Measurements from ENCODE around the gene TAX1BP1.
"Not testable (repeated sequence)": the region's sequence is repeated elsewhere in the genome, so short reads cannot be mapped to it uniquely, and the experiment has no call there.

TAX1BP1 gene

DNA sequence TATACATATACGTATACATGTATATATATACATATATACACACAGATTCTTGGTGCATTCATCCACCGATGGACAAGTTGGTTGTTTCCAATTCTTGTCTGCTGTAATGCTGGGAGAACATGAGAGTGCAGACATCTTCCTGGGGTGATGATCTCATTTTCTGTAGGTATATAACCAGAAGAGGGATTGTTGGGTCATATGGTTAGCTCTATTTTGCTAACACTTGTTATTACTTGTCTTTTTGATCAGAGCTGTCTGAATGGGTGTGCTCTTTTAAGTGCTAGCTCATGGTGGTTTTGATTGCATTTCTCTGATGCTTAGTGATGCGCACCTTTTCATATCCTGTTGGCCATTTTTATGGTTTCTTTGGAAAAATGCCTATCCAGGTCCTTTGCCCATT lies 106.4 kb downstream of the TAX1BP1 start:
- FAIRE-seq = no peak

DNA sequence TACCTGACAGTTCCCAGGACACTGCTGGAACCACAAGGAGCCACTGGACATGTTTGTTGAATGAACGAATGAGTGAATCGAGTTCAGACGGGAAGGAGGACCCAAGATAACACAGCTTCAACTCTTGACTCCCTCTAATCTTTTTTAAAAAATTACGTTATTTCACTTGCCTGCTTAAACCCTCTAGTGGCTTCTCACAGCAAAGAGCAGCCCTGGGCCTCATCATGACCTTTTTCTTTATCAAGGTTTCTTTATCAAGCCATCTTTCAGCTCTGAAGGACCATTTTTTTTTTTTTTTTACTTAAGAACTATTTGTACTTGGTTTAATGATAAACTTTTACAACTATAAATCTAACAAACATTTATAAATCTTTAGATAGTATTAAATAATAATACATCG lies 110.6 kb downstream of the TAX1BP1 start:
- FAIRE-seq = no peak

DNA sequence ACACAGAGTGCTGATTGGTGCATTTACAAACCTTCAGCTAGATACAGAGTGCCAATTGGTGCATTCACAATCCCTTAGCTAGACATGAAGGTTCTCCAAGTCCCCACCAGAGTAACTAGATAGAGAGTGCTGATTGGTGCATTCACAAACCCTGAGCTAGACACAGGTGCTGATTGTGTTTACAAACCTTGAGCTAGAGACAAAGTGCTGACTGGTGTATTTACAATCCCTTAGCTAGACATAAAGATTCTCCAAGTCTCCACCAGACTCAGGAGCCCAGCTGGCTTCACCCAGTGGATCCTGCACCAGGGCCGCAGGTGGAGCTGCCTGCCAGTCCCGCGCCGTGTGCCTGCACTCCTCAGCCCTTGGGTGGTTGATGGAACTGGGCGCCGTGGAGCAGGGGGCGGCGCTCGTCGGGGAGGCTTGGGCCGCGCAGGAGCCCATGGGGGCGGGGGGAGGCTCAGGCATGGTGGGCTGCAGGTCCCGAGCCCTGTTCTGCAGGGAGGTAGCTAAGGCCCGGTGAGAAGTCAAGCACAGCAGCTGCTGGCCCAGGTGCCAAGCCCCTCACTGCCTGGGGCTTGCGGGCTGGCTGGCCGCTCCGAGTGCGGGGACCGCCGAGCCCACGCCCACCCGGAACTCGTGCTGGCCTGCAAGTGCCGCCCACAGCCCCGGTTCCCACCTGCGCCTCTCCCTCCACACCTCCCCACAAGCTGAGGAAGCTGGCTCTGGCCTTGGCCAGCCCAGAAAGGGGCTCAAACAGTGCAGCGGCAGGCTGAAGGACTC lies 116.9 kb downstream of the TAX1BP1 start:
- FAIRE-seq = not testable (repeated sequence)

DNA sequence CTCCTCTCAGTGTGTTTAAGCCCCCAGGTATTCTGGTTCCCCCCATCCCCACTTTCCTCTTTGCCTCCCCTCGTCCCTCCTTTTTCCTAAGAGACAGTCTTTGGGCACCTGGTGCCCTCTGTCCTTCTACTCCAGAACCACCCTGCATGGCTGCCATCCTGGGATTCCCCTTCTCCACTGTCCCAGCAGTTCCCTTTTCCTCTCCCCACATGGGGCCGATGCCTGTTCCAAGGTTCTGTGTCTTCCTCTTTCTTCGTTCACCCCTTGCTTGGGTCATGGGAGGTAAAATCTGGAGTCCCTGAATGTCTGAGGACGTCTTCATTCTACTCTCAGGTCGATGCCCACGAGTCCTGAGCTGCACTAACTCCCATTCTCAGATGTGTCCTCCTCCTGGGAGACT lies 120.8 kb downstream of the TAX1BP1 start:
- no peak for FAIRE-seq

DNA sequence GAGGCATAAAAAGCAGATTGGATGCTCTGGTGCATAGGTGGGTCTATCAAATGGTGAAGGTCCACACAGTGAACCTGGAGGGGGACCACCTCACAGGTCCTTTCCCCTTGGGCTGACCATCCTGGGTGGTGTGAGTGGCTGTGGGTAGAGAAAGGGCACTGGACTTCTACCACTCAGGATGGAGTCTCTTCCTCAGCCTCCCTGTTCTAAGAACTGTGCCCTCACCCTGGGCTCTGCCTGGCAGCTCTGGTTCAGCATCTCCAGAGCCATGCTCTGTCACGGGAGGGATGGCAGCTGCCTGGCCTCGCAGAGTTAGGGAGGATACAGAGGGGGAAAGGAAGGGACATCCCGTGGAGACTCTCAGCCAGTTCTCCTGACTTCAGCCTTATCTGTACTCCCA lies 121.8 kb downstream of the TAX1BP1 start:
- no peak for FAIRE-seq

DNA sequence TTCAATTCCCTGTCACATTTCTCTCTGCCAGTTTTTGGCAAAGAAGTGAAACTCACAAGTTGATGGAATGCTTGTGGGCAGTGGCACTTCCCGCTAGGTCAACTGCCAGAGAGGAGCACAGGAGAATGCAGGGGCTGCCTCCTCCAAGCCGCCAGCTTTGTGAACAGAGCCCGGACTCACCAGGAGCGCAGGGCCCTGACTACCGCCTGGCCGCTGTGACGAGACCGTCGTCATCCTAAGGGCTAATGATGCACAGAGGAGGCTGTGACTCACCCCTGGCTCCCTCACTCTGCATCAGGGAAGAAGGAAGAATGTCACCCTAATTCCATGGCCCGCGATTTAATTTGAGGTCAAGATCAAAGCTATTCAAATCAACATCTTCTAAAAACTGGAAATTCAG lies 123.9 kb downstream of the TAX1BP1 start:
- FAIRE-seq = no peak

DNA sequence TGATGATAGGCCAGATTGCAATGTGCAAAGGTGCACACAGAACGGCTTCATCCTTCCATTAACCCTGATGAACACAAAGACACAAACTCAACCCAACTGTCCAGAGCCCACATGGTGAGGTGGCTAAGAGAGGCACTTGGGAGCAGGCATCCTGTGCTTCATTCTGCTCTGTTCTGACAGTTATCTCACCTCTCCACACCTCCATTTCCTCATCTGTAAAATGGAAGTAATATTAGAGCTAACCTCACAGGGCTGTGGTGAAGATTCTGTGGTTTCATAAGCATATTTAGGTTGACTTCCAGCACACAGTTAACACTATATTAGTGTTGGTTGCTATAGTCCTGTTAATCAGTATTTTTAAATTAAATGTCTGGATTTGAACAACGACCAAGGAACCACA lies 126.3 kb downstream of the TAX1BP1 start:
- FAIRE-seq = no peak

DNA sequence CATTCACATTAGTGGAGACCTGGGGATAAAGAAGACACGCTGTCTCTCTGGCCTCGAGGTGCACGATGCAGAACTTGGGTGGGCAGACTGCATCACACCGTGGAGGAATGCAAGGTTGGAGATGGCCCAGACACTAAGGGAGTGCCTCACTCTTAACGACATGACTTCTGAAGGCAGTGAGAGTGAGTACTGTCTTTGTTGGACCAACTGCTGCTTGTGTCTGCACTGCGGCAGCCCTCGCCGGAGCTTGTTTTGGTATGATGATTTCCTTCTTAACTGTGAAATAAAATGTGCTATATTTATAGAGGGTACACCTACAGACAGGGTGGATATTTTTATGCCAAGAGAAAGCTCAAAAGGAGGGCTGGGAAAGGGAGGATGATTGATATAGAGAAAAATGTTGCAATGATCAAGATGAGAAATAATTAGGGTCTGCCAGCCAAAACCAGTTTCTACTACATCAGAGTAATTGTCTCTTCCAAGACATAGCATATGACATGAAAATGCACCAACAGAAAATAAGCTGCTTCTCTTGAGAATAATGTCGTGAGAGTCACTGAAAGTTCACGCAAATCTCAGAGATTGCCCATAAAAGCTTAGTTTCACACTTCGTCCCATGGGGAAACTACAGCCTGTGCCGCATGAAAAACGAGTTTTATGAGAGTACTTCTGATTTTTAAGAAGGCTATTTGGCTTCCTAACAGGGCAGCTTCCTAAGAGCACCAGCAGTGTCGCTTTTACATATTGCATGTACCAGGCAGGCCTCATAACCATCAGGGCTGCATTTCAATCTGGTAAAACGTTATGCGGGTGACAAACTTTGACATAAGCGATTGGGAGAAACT lies 127.1 kb downstream of the TAX1BP1 start:
- FAIRE-seq = no peak

DNA sequence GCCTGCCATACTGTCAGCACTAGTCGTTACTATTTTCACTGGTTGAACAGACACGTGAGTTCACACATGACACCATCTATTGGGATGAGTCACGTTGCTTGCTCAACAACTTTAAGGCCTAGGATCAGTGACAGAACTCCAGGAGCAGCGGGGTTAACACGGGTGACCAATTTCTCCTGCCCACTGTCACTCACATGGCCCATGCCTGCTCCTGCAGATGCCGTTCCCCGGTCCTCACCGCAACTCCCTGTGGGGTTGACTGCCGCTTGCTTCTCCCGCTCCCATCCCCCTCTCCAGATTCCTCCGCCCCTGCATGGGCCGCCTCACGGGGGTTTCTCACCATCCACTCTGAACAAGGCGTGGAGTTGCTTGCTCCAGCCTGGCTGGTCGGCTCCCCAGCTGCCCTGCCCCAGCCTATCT lies 128.2 kb downstream of the TAX1BP1 start:
- no peak for FAIRE-seq

DNA sequence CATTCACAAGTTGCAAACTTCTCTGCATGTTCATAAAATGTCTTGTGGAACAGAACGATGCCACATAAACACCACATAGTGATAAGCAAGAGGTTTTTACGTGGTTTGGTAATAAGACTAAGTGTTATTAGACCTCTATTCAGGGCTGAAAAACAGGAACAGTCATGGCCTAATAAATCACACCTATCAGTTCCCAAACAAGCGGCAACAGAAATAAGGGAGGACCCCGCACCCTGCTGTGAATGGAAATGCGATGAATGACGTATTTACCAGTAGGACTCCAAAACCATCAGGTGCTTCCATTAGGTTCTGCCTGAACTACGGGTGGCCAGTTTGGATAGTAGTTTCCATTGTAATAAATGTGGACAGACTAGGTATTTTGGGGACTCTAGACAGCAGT lies 129.1 kb downstream of the TAX1BP1 start:
- no peak for FAIRE-seq

DNA sequence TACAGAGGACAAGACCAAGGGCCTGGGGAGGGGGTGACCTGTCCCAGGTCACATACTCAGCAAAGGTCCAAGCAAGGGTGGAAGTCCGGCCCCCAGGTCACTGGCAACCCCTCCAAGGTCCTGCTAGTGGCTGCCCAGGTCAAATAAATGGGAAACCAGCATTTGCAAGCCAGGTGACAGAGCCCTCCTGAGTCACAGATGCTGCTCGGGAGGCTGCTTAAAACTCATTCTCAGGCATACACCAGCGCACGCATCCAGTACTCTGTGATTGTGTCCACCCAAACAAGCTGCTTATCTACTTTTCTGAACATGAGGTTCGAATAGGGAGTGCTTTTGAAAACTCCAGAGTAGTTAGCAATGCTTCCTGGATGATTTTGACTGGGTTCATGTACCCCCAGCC lies 130.6 kb downstream of the TAX1BP1 start:
- no peak for FAIRE-seq

DNA sequence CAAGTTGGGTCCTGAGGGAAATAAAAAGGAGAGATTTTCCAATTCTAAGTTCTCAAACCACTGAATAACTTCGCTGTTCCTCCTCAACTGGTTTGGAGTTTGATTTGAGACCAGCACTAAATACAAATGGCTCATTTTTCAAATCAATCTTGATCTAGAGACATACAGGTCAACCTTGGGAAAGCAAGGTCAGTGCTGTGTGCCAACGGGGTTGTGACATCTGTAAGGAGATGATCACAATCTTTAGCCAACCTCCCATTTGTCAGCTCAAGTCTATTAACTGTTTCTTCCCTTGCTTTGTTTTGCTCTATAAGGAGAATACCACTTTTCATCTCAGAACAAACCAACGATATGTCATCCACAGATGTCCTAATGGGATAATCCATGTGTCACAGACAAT lies 131.1 kb downstream of the TAX1BP1 start:
- FAIRE-seq = no peak

DNA sequence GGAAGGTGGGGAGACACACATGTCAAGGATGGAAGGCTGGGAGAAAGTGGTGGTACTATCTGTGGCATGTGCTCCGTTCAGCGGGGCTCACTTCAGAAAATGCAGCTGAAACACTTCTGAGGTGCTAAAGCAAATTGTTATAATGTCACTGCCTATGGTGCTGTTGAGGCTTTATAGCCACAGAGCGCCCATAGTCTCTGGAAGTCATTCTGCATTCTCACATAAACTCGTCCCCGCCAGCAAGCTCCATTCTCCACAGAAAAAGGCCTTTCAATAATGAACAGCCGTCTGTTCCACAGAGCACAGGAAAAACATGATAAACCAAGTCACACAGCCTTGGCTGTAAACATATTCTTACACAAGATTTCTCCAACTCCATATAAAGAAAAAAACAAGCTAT lies 131.9 kb downstream of the TAX1BP1 start:
- FAIRE-seq = no peak

DNA sequence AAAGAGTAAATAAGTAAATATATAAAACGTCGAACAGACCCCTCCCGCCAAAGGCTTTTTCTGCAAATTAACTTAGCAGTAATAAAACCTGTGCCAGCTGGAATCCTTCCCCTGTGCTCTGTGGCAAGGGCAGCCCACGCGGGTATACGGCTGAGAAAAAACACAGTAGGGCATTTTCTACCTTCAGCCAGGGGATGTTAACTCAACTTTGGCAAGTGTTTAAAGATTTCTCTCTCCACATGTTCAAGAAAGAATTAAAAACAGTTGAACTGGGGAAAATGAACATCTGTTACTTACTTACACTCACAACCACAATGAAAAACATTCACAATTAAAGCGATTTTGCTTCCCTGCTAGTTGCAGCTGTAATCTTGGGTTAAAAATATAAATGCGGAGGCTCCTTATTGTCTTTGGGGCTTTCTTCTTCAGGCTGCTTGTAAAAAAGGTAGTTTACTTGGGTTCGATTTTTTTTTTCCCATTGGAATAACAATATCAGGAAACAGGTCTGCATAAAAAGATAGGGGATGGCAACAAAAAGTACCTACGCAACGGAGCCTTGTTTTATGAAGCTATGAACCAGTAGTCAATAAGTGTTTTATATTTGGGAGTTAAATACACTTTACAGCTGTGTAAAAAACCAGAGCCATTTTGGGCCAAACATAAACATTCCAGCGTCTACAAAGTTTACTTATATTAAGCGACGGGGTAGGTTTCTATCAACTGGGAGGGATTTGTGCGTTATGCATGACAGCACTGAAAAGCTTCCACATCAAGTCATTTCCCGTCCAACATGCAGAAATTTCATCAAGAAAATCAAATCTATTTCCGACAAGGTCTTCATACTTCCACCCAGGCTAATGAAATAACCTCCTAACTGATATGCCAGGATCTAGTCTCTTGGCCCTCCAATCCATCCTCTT lies 132.7 kb downstream of the TAX1BP1 start:
- no peak for FAIRE-seq

DNA sequence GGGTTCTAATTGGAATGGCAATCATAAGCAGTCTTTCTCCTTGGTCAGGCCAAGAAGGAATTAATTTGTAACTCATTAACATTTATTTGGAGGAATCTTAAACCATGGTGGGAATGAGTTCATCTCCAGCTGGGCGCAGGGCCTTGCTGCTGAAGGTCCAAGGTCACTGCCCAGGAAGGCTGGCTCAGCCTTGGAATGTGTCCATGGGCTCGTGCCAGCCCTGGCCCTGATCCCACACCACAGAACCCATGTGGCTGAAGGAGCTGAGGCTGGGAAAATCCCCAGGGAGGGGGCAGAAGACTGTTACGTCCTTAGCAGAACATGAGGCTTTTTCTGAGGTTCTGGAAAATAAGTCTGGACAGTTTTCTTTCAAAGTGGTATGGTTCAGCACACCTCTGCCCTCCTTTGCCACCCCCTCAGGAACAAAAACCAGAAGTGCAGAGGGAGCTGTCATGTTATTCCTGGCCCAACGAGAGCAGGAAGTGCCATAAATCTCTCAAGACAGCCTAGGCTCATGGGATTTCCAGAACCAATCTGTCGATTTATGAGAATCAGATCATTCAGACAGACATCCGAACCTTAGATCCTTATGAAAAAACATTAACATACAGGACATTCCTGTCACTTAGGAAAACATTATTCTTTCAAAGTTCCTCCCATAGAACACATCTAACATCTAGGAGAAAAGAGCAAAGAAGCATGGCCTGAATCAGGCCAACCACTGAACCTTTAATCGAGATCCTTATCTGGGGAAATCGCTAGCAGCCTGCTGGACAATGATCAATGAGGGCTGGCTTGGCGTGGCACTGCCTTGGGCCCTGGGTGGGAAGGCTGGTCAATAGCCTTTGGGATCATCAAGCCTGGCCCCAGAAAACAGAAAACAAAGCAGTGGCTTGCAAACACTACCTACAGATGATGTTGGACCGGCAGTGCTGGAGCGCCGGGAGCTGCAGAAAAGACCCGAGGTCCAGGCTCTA lies 134.3 kb downstream of the TAX1BP1 start:
- no peak for FAIRE-seq

DNA sequence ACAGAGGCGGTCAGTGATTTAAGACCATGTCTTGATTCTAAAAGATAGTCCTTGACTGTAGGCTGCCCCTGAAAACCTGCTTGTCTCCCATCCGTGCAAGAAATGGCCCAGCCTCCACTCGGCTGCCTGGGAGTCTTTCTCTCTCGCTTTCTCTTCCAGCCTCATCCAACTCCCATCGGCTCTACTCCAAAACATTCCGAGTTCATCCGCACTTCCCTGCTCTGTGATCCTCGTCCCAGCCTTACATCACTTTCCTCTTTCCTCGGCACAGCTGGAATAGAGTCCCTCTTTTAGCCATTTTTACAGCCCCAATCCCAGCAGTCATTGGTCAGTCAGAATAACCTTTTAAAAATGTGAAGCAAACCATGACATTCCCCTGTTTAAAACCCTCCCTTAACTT lies 135.1 kb downstream of the TAX1BP1 start:
- FAIRE-seq = no peak

DNA sequence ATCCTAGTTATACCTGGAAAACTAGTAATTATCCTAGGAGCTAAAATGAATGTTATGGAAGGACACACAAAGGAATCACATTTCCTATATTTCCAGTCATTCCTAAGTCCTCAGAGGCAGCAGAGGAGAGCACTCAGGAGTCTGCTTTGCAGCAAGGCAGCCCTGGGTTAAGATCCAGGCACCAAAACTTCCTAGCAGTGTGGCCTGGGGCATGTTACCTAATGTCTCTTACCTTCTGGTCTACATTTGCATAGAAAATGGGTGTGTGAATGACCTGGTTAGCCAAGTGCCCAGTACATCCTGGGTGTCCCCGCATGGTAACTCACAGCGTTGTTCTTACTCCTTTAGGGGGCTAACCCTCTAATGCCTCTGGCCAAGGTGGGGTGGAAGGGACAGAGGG lies 135.9 kb downstream of the TAX1BP1 start:
- no peak for FAIRE-seq

DNA sequence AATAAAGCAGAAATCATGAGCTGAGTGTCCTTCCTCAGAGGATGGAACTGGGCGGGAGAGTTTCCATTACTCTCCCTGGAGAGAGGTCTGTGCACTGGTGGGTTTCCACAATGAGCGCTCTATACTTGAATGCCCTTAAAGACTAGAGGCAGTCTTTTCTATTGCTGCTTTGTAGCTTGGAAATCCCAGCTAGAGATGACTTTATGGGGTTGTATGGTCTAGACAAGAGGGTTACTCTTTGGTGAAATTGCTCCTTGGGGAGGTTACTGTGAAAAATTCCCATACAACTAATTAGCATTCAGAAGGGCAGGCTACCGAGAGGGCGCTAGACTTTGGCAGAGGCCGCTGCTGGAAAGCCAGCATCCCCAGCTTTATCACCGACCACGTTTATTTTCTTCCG lies 136.8 kb downstream of the TAX1BP1 start:
- no peak for FAIRE-seq

All from colon (tissue), 2 donors.